Peyer's patch (tissue), 4 donors: ENCODE measurements around the gene GMPPB. TPM values are rescaled to one million over a fixed set of nuclear protein-coding genes. Genes with fewer than 3 reads are reported as not detected.
A peak's percentile ranks its signal among the peaks of the same experiment; 100 is the strongest.

Experiments
- DNase-seq, 3 donors: peaks; one replicate each; pipeline ENCODE4 v3.0.0-alpha.2; 2017 to 2019
- H3K27ac ChIP-seq, 4 donors: fragments of 200-600 bp; sonication (generic); one replicate each; pipeline ENCODE4 v1.5.1; 2016 to 2019
- H3K27me3 ChIP-seq, 2 donors: fragments of 200-600 bp; sonication (generic); one replicate each; pipeline ENCODE4 v1.5.1; 2019
- H3K36me3 ChIP-seq, 3 donors: fragments of 200-600 bp; sonication (generic); one replicate each; pipeline ENCODE4 v1.5.1; 2016 to 2019
- H3K4me1 ChIP-seq, 4 donors: fragments of 200-600 bp; sonication (generic); one replicate each; pipeline ENCODE4 v1.5.1; 2016 to 2019
- H3K4me3 ChIP-seq, 4 donors: fragments of 200-600 bp; sonication (generic); 1 replicate in 3 of 4; 2 replicates in 1 of 4; pipeline ENCODE4 v1.5.1; 2016 to 2019; ENCODE audit warnings: mild to moderate bottlenecking in 1 of 4
- H3K9me3 ChIP-seq, 4 donors: fragments of 200-600 bp; sonication (generic); one replicate each; pipeline ENCODE4 v1.5.1; 2016 to 2019; ENCODE audit warnings: mild to moderate bottlenecking in 1 of 4
- CTCF ChIP-seq, 6 experiments: fragments of 450-650 bp in 4 of 6; fragments of 200-600 bp in 2 of 6; sonication (generic) in 1 of 6; IDR thresholded peaks; one replicate each; pipeline ENCODE4 v1.5.1; 2017 to 2019; ENCODE audit warnings: antibody characterized with exemption in 6 of 6, mild to moderate bottlenecking in 3 of 6, moderate library complexity in 1 of 6
- POLR2A ChIP-seq, 2 donors: fragments of 450-650 bp; IDR thresholded peaks; one replicate each; pipeline ENCODE4 v1.5.1; 2017; ENCODE audit warnings: antibody characterized with exemption in 2 of 2, mild to moderate bottlenecking in 2 of 2, moderate library complexity in 2 of 2
- total RNA-seq, 4 donors: library from RNA; depleted of rRNA; stranded (reverse); fragments of >200 nt; gene quantifications; one replicate each; pipeline ENCODE4 v1.1.0, GENCODE V29; 2016

Gene GMPPB
- total RNA-seq, 4 donors from 2014 or later: 35.4 to 46.4 (median 40.7) TPM

- Histone ChIP-seq H3K9me3 (no peaks in the 10 kb centered on the region), H3K4me3 (peak overlapping the region; percentile 73 to 95 (median 90)), H3K27me3 (no peaks in the 10 kb centered on the region), H3K4me1 (peaks cover 0 to 17% (median 6%) of the 10 kb centered on the region in 4 donors), H3K27ac (peak overlapping the region; percentile 80 to 95 (median 94)), H3K36me3 (peaks cover 0 to 40% (median 0%) of the 10 kb centered on the region in 3 donors)
- peak in 1 of 3 donors; percentile 23 for DNase-seq
- TF ChIP-seq CTCF (IDR thresholded peaks at IDR 0.05) (peak in 1 of 6 experiments; percentile 6), POLR2A (IDR thresholded peaks at IDR 0.05) (no peak)
Measured at GRCh38 chr3:49674497-49674983, 49.2 kb downstream of the GMPPB start.

GRCh38 chr3:49673715-49674496 lies 49.8 kb downstream of the GMPPB start, which contains the start of gene APEH:
Gene APEH (plus strand): TSS chr3:49674351. CDS start chr3:49674402, 51 bp downstream.
- Histone ChIP-seq H3K27ac (peak within 1 kb of the TSS; percentile 80 to 95 (median 94)), H3K9me3 (no peaks in the 10 kb centered on the region), H3K27me3 (no peaks in the 10 kb centered on the region), H3K4me1 (peaks cover 0 to 17% (median 6%) of the 10 kb centered on the region in 4 donors), H3K4me3 (peak within 1 kb of the TSS; percentile 73 to 95 (median 90)), H3K36me3 (peaks cover 0 to 34% (median 0%) of the 10 kb centered on the region in 3 donors)
- DNase-seq: peak; percentile 98 to 99 (median 98)
- TF ChIP-seq POLR2A (IDR thresholded peaks at IDR 0.05) (peak; percentile 89), CTCF (IDR thresholded peaks at IDR 0.05) (peak in 1 of 6 experiments; percentile 16)

- no peak for DNase-seq
- Histone ChIP-seq H3K9me3 (no peaks in the 10 kb centered on the region), H3K36me3 (peaks cover 0 to 27% (median 0%) of the 10 kb centered on the region in 3 donors), H3K27ac (peak overlapping the region; percentile 80 to 95 (median 94)), H3K4me3 (peak overlapping the region; percentile 73 to 95 (median 90)), H3K27me3 (no peaks in the 10 kb centered on the region), H3K4me1 (peaks cover 0 to 17% (median 6%) of the 10 kb centered on the region in 4 donors)
- no peak for TF ChIP-seq POLR2A (IDR thresholded peaks at IDR 0.05)
- no peak for TF ChIP-seq CTCF (IDR thresholded peaks at IDR 0.05)
Measured at GRCh38 chr3:49673121-49673714, 50.5 kb downstream of the GMPPB start.

- no peak overlapping the region for H3K4me3 ChIP-seq
- no peaks in the 10 kb centered on the region for H3K27me3 ChIP-seq
- DNase-seq: peak; percentile 56 to 82 (median 78)
- H3K4me1 ChIP-seq: peaks cover 0 to 17% (median 6%) of the 10 kb centered on the region in 4 donors
- TF ChIP-seq POLR2A (IDR thresholded peaks at IDR 0.05): no peak
- TF ChIP-seq CTCF (IDR thresholded peaks at IDR 0.05): peak; percentile 65 to 88 (median 81)
- H3K36me3 ChIP-seq: peaks cover 0 to 10% (median 0%) of the 10 kb centered on the region in 3 donors
- H3K27ac ChIP-seq: no peak overlapping the region
- no peaks in the 10 kb centered on the region for H3K9me3 ChIP-seq
Measured at GRCh38 chr3:49671291-49672288, 52.2 kb downstream of the GMPPB start.

- no peaks in the 10 kb centered on the region for H3K27me3 ChIP-seq
- peaks cover 0 to 17% (median 6%) of the 10 kb centered on the region in 4 donors for H3K4me1 ChIP-seq
- DNase-seq: no peak
- no peak overlapping the region for H3K4me3 ChIP-seq
- H3K36me3 ChIP-seq: peaks cover 0 to 4% (median 0%) of the 10 kb centered on the region in 3 donors
- TF ChIP-seq POLR2A (IDR thresholded peaks at IDR 0.05) (no peak), CTCF (IDR thresholded peaks at IDR 0.05) (no peak)
- no peaks in the 10 kb centered on the region for H3K9me3 ChIP-seq
- no peak overlapping the region for H3K27ac ChIP-seq
Measured at GRCh38 chr3:49670940-49671290, 52.8 kb downstream of the GMPPB start.
